Mesenchymal stem cell (in vitro differentiated cells and primary cell): ENCODE results near the gene BCKDK.

ENCODE experiments used
- DNase-seq: peaks from one replicate; pipeline ENCODE4 v3.0.0-alpha.2; 2013
- H2AFZ ChIP-seq: one replicate; pipeline ENCODE4 v1.6.1; 2013; ENCODE audit warnings: low read depth, mild to moderate bottlenecking, control low read depth, inconsistent platforms, low read length, moderate library complexity
- H2AK5ac ChIP-seq: 2 replicates; pipeline ENCODE4 v1.6.1; 2013; ENCODE audit warnings: low read length, moderate library complexity, mild to moderate bottlenecking, inconsistent platforms; ENCODE audit not compliant: severe bottlenecking
- H2BK120ac ChIP-seq: one replicate; pipeline ENCODE4 v1.6.1; 2013; ENCODE audit warnings: low read depth, mild to moderate bottlenecking, inconsistent platforms, low read length, moderate library complexity
- H2BK12ac ChIP-seq, 2 experiments: one replicate each; pipeline ENCODE4 v1.6.1; 2013; ENCODE audit warnings: inconsistent platforms in 2 of 2, low read length in 2 of 2, mild to moderate bottlenecking in 2 of 2, moderate library complexity in 2 of 2, control low read depth in 1 of 2
- H2BK15ac ChIP-seq: one replicate; pipeline ENCODE4 v1.6.1; 2013; ENCODE audit warnings: mild to moderate bottlenecking, low read depth, inconsistent platforms; ENCODE audit not compliant: poor library complexity, severe bottlenecking
- H2BK5ac ChIP-seq: 2 replicates; pipeline ENCODE4 v1.6.1; 2013; ENCODE audit warnings: low read depth, mild to moderate bottlenecking, low read length, control low read depth, inconsistent platforms; ENCODE audit not compliant: poor library complexity, severe bottlenecking
- H3K14ac ChIP-seq, 2 experiments: one replicate each; pipeline ENCODE4 v1.6.1; 2013; ENCODE audit warnings: inconsistent platforms in 2 of 2, low read length in 2 of 2, control low read depth in 1 of 2, mild to moderate bottlenecking in 1 of 2, moderate library complexity in 1 of 2
- H3K18ac ChIP-seq, 2 experiments: one replicate each; pipeline ENCODE4 v1.6.1; 2013; ENCODE audit warnings: inconsistent platforms in 2 of 2, low read length in 2 of 2, control low read depth in 1 of 2, low read depth in 1 of 2, mild to moderate bottlenecking in 1 of 2
- H3K23ac ChIP-seq, 2 experiments: one replicate each; pipeline ENCODE4 v1.6.1; 2013; ENCODE audit warnings: inconsistent platforms in 2 of 2, low read length in 2 of 2, mild to moderate bottlenecking in 2 of 2, moderate library complexity in 2 of 2, control low read depth in 1 of 2
- H3K27ac ChIP-seq: 2 replicates; pipeline ENCODE4 v1.5.1; 2013; ENCODE audit warnings: mild to moderate bottlenecking, moderate library complexity, low read length, control low read depth, inconsistent platforms; ENCODE audit not compliant: poor library complexity, severe bottlenecking
- H3K27me3 ChIP-seq, 2 experiments: 2 replicates each; pipeline versions ENCODE4 v1.6.1 to v1.7.0; 2013; ENCODE audit warnings: low read length in 2 of 2, mild to moderate bottlenecking in 2 of 2, moderate library complexity in 2 of 2, control low read depth in 1 of 2, inconsistent platforms in 1 of 2; ENCODE audit not compliant: control insufficient read depth in 1 of 2, insufficient read depth in 1 of 2
- H3K36me3 ChIP-seq, 2 experiments: 2 replicates each; pipeline versions ENCODE4 v1.6.1 to v1.7.0; 2013; ENCODE audit warnings: low read length in 2 of 2, control low read depth in 1 of 2, inconsistent platforms in 1 of 2, low read depth in 1 of 2, mild to moderate bottlenecking in 1 of 2; ENCODE audit not compliant: insufficient read depth in 2 of 2, control insufficient read depth in 1 of 2
- H3K4ac ChIP-seq, 2 experiments: one replicate each; pipeline ENCODE4 v1.6.1; 2013; ENCODE audit warnings: inconsistent platforms in 2 of 2, low read length in 2 of 2, mild to moderate bottlenecking in 2 of 2, moderate library complexity in 2 of 2, control low read depth in 1 of 2, low read depth in 1 of 2
- H3K4me1 ChIP-seq: 2 replicates; pipeline ENCODE4 v1.6.1; 2013; ENCODE audit warnings: low read depth, low read length, control low read depth; ENCODE audit not compliant: control insufficient read depth, insufficient read depth
- H3K4me2 ChIP-seq: 2 replicates; pipeline ENCODE4 v1.6.1; 2013; ENCODE audit warnings: low read length, mild to moderate bottlenecking, inconsistent platforms; ENCODE audit not compliant: poor library complexity, severe bottlenecking
- H3K4me3 ChIP-seq, 2 experiments: 2 replicates each; pipeline versions ENCODE4 v1.5.1 to v1.7.0; 2013; ENCODE audit warnings: low read length in 2 of 2, mild to moderate bottlenecking in 2 of 2, control low read depth in 1 of 2, low read depth in 1 of 2; ENCODE audit not compliant: insufficient read depth in 1 of 2
- H3K79me1 ChIP-seq: replicated peaks from 2 replicates; pipeline ENCODE4 v1.6.1; 2013; ENCODE audit warnings: mild to moderate bottlenecking, control low read depth, low read length, inconsistent platforms; ENCODE audit not compliant: poor library complexity, severe bottlenecking
- H3K9ac ChIP-seq: 2 replicates; pipeline ENCODE4 v1.7.0; 2013; ENCODE audit warnings: mild to moderate bottlenecking, low read length, moderate library complexity
- H3K9me3 ChIP-seq: 2 replicates; pipeline ENCODE4 v1.7.0; 2013; ENCODE audit warnings: mild to moderate bottlenecking, low read length; ENCODE audit not compliant: control insufficient read depth
- H4K8ac ChIP-seq: one replicate; pipeline ENCODE4 v1.6.1; 2013; ENCODE audit warnings: inconsistent platforms, mild to moderate bottlenecking, low read length, moderate library complexity
- H4K91ac ChIP-seq: one replicate; pipeline ENCODE4 v1.6.1; 2013; ENCODE audit warnings: mild to moderate bottlenecking, low read length, inconsistent platforms
- WGBS: methylation state at CpG from one replicate; pipeline ENCODE4 v1.1.7; 2013; ENCODE audit warnings: mixed read lengths; 5-methylcytosine and 5-hydroxymethylcytosine counted together

Gene BCKDK

GRCh38 chr16:31111881-31112466 lies 3.8 kb downstream of the BCKDK start:
- Histone ChIP-seq H2BK15ac (no peak overlapping the region), H2AK5ac (no peak overlapping the region), H3K36me3 (peaks cover 40 to 43% of the 10 kb centered on the region in 2 experiments), H3K18ac (no peak overlapping the region), H3K27ac (no peak overlapping the region), H2BK5ac (no peak overlapping the region), H3K23ac (no peak overlapping the region), H3K9me3 (no peaks in the 10 kb centered on the region), H2AFZ (no peak overlapping the region), H3K4me1 (peaks cover 32% of the 10 kb centered on the region), H3K4me2 (no peak overlapping the region), H3K79me1 (peaks cover 42% of the 10 kb centered on the region), H3K4ac (no peak overlapping the region), H3K27me3 (no peaks in the 10 kb centered on the region), H3K9ac (no peak overlapping the region), H3K4me3 (no peak overlapping the region), H3K14ac (no peak overlapping the region), H2BK12ac (no peak overlapping the region), H4K8ac (no peak overlapping the region), H2BK120ac (no peak overlapping the region), H4K91ac (no peak overlapping the region)
- WGBS, result 98% methylated on average over 23 of the region's 23 CpGs
- no peak for DNase-seq

- Histone ChIP-seq H4K8ac (no peak overlapping the region), H3K9me3 (no peaks in the 10 kb centered on the region), H2AFZ (no peak overlapping the region), H2BK15ac (no peak overlapping the region), H3K79me1 (peaks cover 42% of the 10 kb centered on the region), H3K18ac (no peak overlapping the region), H3K4me1 (peaks cover 32% of the 10 kb centered on the region), H3K4ac (no peak overlapping the region), H3K27me3 (no peaks in the 10 kb centered on the region), H2BK120ac (no peak overlapping the region), H3K27ac (peak overlapping the region; percentile 90), H3K36me3 (peaks cover 40 to 43% of the 10 kb centered on the region in 2 experiments), H3K9ac (no peak overlapping the region), H2AK5ac (peak overlapping the region; percentile 33), H3K4me2 (no peak overlapping the region), H2BK5ac (no peak overlapping the region), H3K4me3 (no peak overlapping the region), H3K14ac (no peak overlapping the region), H4K91ac (no peak overlapping the region), H2BK12ac (no peak overlapping the region), H3K23ac (no peak overlapping the region)
- DNase-seq, result no peak
- 96% methylated on average over 2 of the region's 2 CpGs for WGBS
These were observed 4.5 kb downstream of the BCKDK start for GRCh38 chr16:31112711-31113110.

- Histone ChIP-seq H3K4ac (no peak overlapping the region), H3K4me2 (peak overlapping the region; percentile 31), H3K27ac (peak overlapping the region; percentile 90), H2AFZ (no peak overlapping the region), H2BK120ac (no peak overlapping the region), H4K8ac (no peak overlapping the region), H4K91ac (no peak overlapping the region), H3K18ac (no peak overlapping the region), H3K79me1 (peaks cover 42% of the 10 kb centered on the region), H3K23ac (no peak overlapping the region), H3K27me3 (no peaks in the 10 kb centered on the region), H3K4me3 (no peak overlapping the region), H2AK5ac (peak overlapping the region; percentile 23), H3K36me3 (peaks cover 40 to 43% of the 10 kb centered on the region in 2 experiments), H3K4me1 (peaks cover 30% of the 10 kb centered on the region), H3K9ac (peak overlapping the region; percentile 34), H3K9me3 (no peaks in the 10 kb centered on the region), H2BK15ac (no peak overlapping the region), H3K14ac (no peak overlapping the region), H2BK12ac (no peak overlapping the region), H2BK5ac (no peak overlapping the region)
- DNase-seq, result no peak
- WGBS, result 94% methylated on average over 4 of the region's 5 CpGs
These were observed 5.2 kb downstream of the BCKDK start for GRCh38 chr16:31113121-31114120.

- Histone ChIP-seq H3K27me3 (no peaks in the 10 kb centered on the region), H3K36me3 (peaks cover 41 to 45% of the 10 kb centered on the region in 2 experiments), H3K4me1 (peaks cover 26% of the 10 kb centered on the region), H4K8ac (no peak overlapping the region), H2BK120ac (no peak overlapping the region), H2AFZ (no peak overlapping the region), H3K27ac (peak overlapping the region; percentile 14), H3K79me1 (peaks cover 40% of the 10 kb centered on the region), H3K14ac (no peak overlapping the region), H4K91ac (no peak overlapping the region), H3K23ac (no peak overlapping the region), H3K4me2 (no peak overlapping the region), H3K4me3 (no peak overlapping the region), H2BK5ac (no peak overlapping the region), H3K4ac (no peak overlapping the region), H2AK5ac (no peak overlapping the region), H3K18ac (no peak overlapping the region), H3K9ac (peak overlapping the region; percentile 38), H2BK15ac (no peak overlapping the region), H2BK12ac (no peak overlapping the region), H3K9me3 (no peaks in the 10 kb centered on the region)
- no peak for DNase-seq
- 93% methylated on average over 8 of the region's 8 CpGs for WGBS
These were observed 6.3 kb downstream of the BCKDK start for GRCh38 chr16:31114468-31114867.
